ENCODE results near the gene ABCC4.
"Not testable (repeated sequence)": the region's sequence is repeated elsewhere in the genome, so short reads cannot be mapped to it uniquely, and the experiment has no call there.

ABCC4 gene

GRCh38 chr13:95200386-95200957 lies 100.8 kb downstream of the ABCC4 start:
- not testable (repeated sequence) for FAIRE-seq

GRCh38 chr13:95199896-95200295 lies 101.4 kb downstream of the ABCC4 start:
- FAIRE-seq (no peak), DNase-seq (ENCODE audit: low spot score) (no peak)

More at GRCh38 chr13:95200386-95200957, 100.8 kb downstream of the ABCC4 start:
- not testable (repeated sequence) for DNase-seq (ENCODE audit: low spot score)

GRCh38 chr13:95198606-95199005 lies 102.6 kb downstream of the ABCC4 start:
- not testable (repeated sequence) for DNase-seq (ENCODE audit: low spot score); FAIRE-seq

- DNase-seq (ENCODE audit: low spot score), result no peak
- no peak for FAIRE-seq
Measured at GRCh38 chr13:95197548-95197947, 103.7 kb downstream of the ABCC4 start.

GRCh38 chr13:95195146-95195545 lies 106.1 kb downstream of the ABCC4 start:
- FAIRE-seq, result no peak

GRCh38 chr13:95193509-95194230 lies 107.6 kb downstream of the ABCC4 start:
- no peak for FAIRE-seq

More at GRCh38 chr13:95195146-95195545, 106.1 kb downstream of the ABCC4 start:
- no peak for DNase-seq (ENCODE audit: low spot score)

GRCh38 chr13:95192998-95193397 lies 108.3 kb downstream of the ABCC4 start:
- DNase-seq (ENCODE audit: low spot score) (no peak), FAIRE-seq (no peak)

More at GRCh38 chr13:95193509-95194230, 107.6 kb downstream of the ABCC4 start:
- DNase-seq (ENCODE audit: low spot score), result no peak

- not testable (repeated sequence) for DNase-seq (ENCODE audit: low spot score); FAIRE-seq
Measured at GRCh38 chr13:95192564-95192945, 108.7 kb downstream of the ABCC4 start.

- FAIRE-seq, result no peak
- DNase-seq (ENCODE audit: low spot score), result peak; percentile 60
Measured at GRCh38 chr13:95191821-95192563, 109.3 kb downstream of the ABCC4 start.

- DNase-seq (ENCODE audit: low spot score) (no peak), FAIRE-seq (no peak)
Measured at GRCh38 chr13:95188128-95188527, 113.1 kb downstream of the ABCC4 start.

GRCh38 chr13:95185851-95186250 lies 115.4 kb downstream of the ABCC4 start:
- FAIRE-seq (no peak), DNase-seq (ENCODE audit: low spot score) (no peak)

- FAIRE-seq (no peak), DNase-seq (ENCODE audit: low spot score) (no peak)
Measured at GRCh38 chr13:95185311-95185710, 115.9 kb downstream of the ABCC4 start.

- no peak for DNase-seq (ENCODE audit: low spot score)
Measured at GRCh38 chr13:95184317-95184716, 116.9 kb downstream of the ABCC4 start.

GRCh38 chr13:95182570-95183265 lies 118.5 kb downstream of the ABCC4 start:
- FAIRE-seq, result no peak
- DNase-seq (ENCODE audit: low spot score), result no peak

More at GRCh38 chr13:95184317-95184716, 116.9 kb downstream of the ABCC4 start:
- FAIRE-seq, result no peak

GRCh38 chr13:95181586-95181985 lies 119.7 kb downstream of the ABCC4 start:
- FAIRE-seq, result no peak
- no peak for DNase-seq (ENCODE audit: low spot score)

- DNase-seq (ENCODE audit: low spot score) (no peak), FAIRE-seq (no peak)
Measured at GRCh38 chr13:95180513-95181245, 120.6 kb downstream of the ABCC4 start.

GRCh38 chr13:95176611-95177259 lies 124.5 kb downstream of the ABCC4 start:
- DNase-seq (ENCODE audit: low spot score) (no peak), FAIRE-seq (no peak)

GRCh38 chr13:95174517-95174916 lies 126.7 kb downstream of the ABCC4 start:
- FAIRE-seq (no peak), DNase-seq (ENCODE audit: low spot score) (no peak)

- FAIRE-seq (no peak), DNase-seq (ENCODE audit: low spot score) (no peak)
Measured at GRCh38 chr13:95168191-95168590, 133.1 kb downstream of the ABCC4 start.

- FAIRE-seq; DNase-seq (ENCODE audit: low spot score): not testable (repeated sequence)
Measured at GRCh38 chr13:95167003-95167402, 134.2 kb downstream of the ABCC4 start.

Measured in urothelium cell line (cell line).